DND-41 (cell line): ENCODE measurements around the gene OR7C1.
"Not testable (repeated sequence)": the region's sequence is repeated elsewhere in the genome, so short reads cannot be mapped to it uniquely, and the experiment has no call there.

Source experiments
- ATAC-seq: fragments of 200-7000 bp; cut with Tn5 transposase; 3 replicates; pipeline ENCODE4 v1.9.1; 2021; ENCODE audit warnings: low read depth; ENCODE audit not compliant: insufficient read depth
- DNase-seq: peaks from one replicate; pipeline ENCODE4 v3.0.0-alpha.2; 2020
- H2AFZ ChIP-seq: 2 replicates; pipeline ENCODE4 v1.6.0; 2012; ENCODE audit warnings: low read depth, low read length
- H3K27ac ChIP-seq: 2 replicates; pipeline ENCODE4 v1.5.1; 2012; ENCODE audit warnings: low read length, inconsistent platforms
- H3K27me3 ChIP-seq: fragments of 200-600 bp; sonication (generic); 2 replicates; pipeline ENCODE4 v1.6.0; 2012; ENCODE audit warnings: low read length, mild to moderate bottlenecking, inconsistent platforms; ENCODE audit not compliant: insufficient read depth, poor library complexity
- H3K36me3 ChIP-seq: 2 replicates; pipeline ENCODE4 v1.5.1; 2012; ENCODE audit warnings: low read length, inconsistent platforms; ENCODE audit not compliant: insufficient read depth
- H3K4me1 ChIP-seq: 2 replicates; pipeline ENCODE4 v1.5.1; 2012; ENCODE audit warnings: mild to moderate bottlenecking, low read length; ENCODE audit not compliant: insufficient read depth
- H3K4me2 ChIP-seq: 2 replicates; pipeline ENCODE4 v1.6.0; 2012; ENCODE audit warnings: mild to moderate bottlenecking, moderate library complexity, low read length, inconsistent platforms; ENCODE audit not compliant: insufficient read depth
- H3K4me3 ChIP-seq, 2 experiments: fragments of 200-600 bp in 1 of 2; shearing (Covaris generic) in 1 of 2; 2 replicates each; pipeline ENCODE4 v1.5.1; 2012 to 2016; ENCODE audit warnings: inconsistent platforms in 2 of 2, low read length in 2 of 2, mild to moderate bottlenecking in 2 of 2, low read depth in 1 of 2, moderate library complexity in 1 of 2
- H3K79me2 ChIP-seq: 2 replicates; pipeline ENCODE4 v1.6.0; 2012; ENCODE audit warnings: low read length, inconsistent platforms; ENCODE audit not compliant: insufficient read depth
- H3K9ac ChIP-seq: 2 replicates; pipeline ENCODE4 v1.6.0; 2012; ENCODE audit warnings: low read depth, mild to moderate bottlenecking, inconsistent platforms, low read length, moderate library complexity
- H3K9me3 ChIP-seq: 2 replicates; pipeline ENCODE4 v1.5.1; 2012; ENCODE audit warnings: low read length, moderate library complexity, mild to moderate bottlenecking, inconsistent platforms; ENCODE audit not compliant: insufficient read depth, severe bottlenecking
- H4K20me1 ChIP-seq: 2 replicates; pipeline ENCODE4 v1.6.0; 2012; ENCODE audit warnings: low read length; ENCODE audit not compliant: insufficient read depth
- CTCF ChIP-seq: IDR thresholded peaks from 2 replicates; pipeline ENCODE4 v1.5.1; 2012; ENCODE audit warnings: borderline replicate concordance, low read length, moderate library complexity, mild to moderate bottlenecking; ENCODE audit not compliant: poor library complexity, severe bottlenecking; ENCODE audit errors: extremely low read depth
- EZH2 ChIP-seq: IDR thresholded peaks from 3 replicates; pipeline ENCODE4 v1.6.1; 2012; ENCODE audit warnings: borderline replicate concordance, low read depth, mild to moderate bottlenecking, moderate library complexity, low read length, inconsistent platforms; ENCODE audit not compliant: severe bottlenecking

Gene OR7C1

GRCh38 chr19:14796021-14796420 lies 39.0 kb downstream of the OR7C1 start:
- Histone ChIP-seq H3K9ac (no peak overlapping the region), H3K79me2 (no peaks in the 10 kb centered on the region)

GRCh38 chr19:14795078-14795721 lies 39.8 kb downstream of the OR7C1 start:
- Histone ChIP-seq H3K27ac (no peak overlapping the region), H3K27me3 (no peaks in the 10 kb centered on the region)

More at GRCh38 chr19:14796021-14796420, 39.0 kb downstream of the OR7C1 start:
- Histone ChIP-seq H3K4me2 (no peak overlapping the region), H2AFZ (no peak overlapping the region), H3K27ac (no peak overlapping the region), H3K4me1 (no peaks in the 10 kb centered on the region), H3K4me3 (no peak overlapping the region), H4K20me1 (no peaks in the 10 kb centered on the region), H3K27me3 (no peaks in the 10 kb centered on the region), H3K36me3 (no peaks in the 10 kb centered on the region), H3K9me3 (no peaks in the 10 kb centered on the region)
- TF ChIP-seq EZH2 (no peak), CTCF (no peak)
- ATAC-seq, result no peak
- DNase-seq, result no peak

GRCh38 chr19:14792250-14792649 lies 42.7 kb downstream of the OR7C1 start:
- not testable (repeated sequence) for DNase-seq, H3K27me3 ChIP-seq, ATAC-seq, H4K20me1 ChIP-seq, H3K9me3 ChIP-seq, H3K4me1 ChIP-seq, H3K4me3 ChIP-seq, H3K36me3 ChIP-seq, H3K4me2 ChIP-seq, H3K27ac ChIP-seq, H2AFZ ChIP-seq, H3K9ac ChIP-seq, H3K79me2 ChIP-seq

More at GRCh38 chr19:14795078-14795721, 39.8 kb downstream of the OR7C1 start:
- ATAC-seq (no peak; the same call in 2 of the 3 replicates), DNase-seq (no peak)
- Histone ChIP-seq H3K4me3 (no peak overlapping the region), H3K9me3 (no peaks in the 10 kb centered on the region), H3K36me3 (no peaks in the 10 kb centered on the region), H3K4me2 (no peak overlapping the region), H3K4me1 (no peaks in the 10 kb centered on the region), H2AFZ (no peak overlapping the region), H3K9ac (no peak overlapping the region), H3K79me2 (no peaks in the 10 kb centered on the region), H4K20me1 (no peaks in the 10 kb centered on the region)
- TF ChIP-seq EZH2, result no peak
- TF ChIP-seq CTCF, result no peak

GRCh38 chr19:14786421-14786851 lies 48.5 kb downstream of the OR7C1 start:
- Histone ChIP-seq H3K4me2 (no peak overlapping the region), H3K36me3 (no peaks in the 10 kb centered on the region), H3K27ac (no peak overlapping the region), H3K9me3 (no peaks in the 10 kb centered on the region), H3K79me2 (no peaks in the 10 kb centered on the region), H4K20me1 (no peaks in the 10 kb centered on the region), H2AFZ (no peak overlapping the region), H3K4me3 (no peak overlapping the region), H3K4me1 (peaks cover 13% of the 10 kb centered on the region), H3K9ac (no peak overlapping the region), H3K27me3 (no peaks in the 10 kb centered on the region)
- ATAC-seq (no peak), DNase-seq (no peak)
- TF ChIP-seq EZH2 (no peak), CTCF (peak; percentile 66)

- H2AFZ ChIP-seq, H4K20me1 ChIP-seq: not testable (repeated sequence)
- DNase-seq, result peak; percentile 48
Observed at GRCh38 chr19:14785102-14785793, 49.7 kb downstream of the OR7C1 start.

GRCh38 chr19:14784730-14785101 lies 50.3 kb downstream of the OR7C1 start:
- not testable (repeated sequence) for H3K9ac ChIP-seq, H2AFZ ChIP-seq, H3K79me2 ChIP-seq, H3K27me3 ChIP-seq, H3K4me3 ChIP-seq, H3K4me2 ChIP-seq, H3K36me3 ChIP-seq, DNase-seq, H3K9me3 ChIP-seq, H4K20me1 ChIP-seq
- ATAC-seq, result peak; percentile 43
- Histone ChIP-seq H3K27ac (peak overlapping the region; percentile 57; the same call in 1 of the 2 replicates), H3K4me1 (peaks cover 13% of the 10 kb centered on the region)

More at GRCh38 chr19:14785102-14785793, 49.7 kb downstream of the OR7C1 start:
- not testable (repeated sequence) for H3K27me3 ChIP-seq, H3K9me3 ChIP-seq, H3K79me2 ChIP-seq, H3K4me2 ChIP-seq, H3K36me3 ChIP-seq, H3K9ac ChIP-seq, H3K4me3 ChIP-seq
- Histone ChIP-seq H3K27ac (peak overlapping the region; percentile 52), H3K4me1 (peaks cover 13% of the 10 kb centered on the region)
- peak; percentile 87 for ATAC-seq
